ENCODE measurements around the gene WWOX. TPM values are rescaled to one million over a fixed set of nuclear protein-coding genes. Genes with fewer than 3 reads are reported as not detected.

WWOX gene
- total and polyA plus RNA-seq, 2 of the 8 experiments (the other 6 are each of a cell fraction or from before 2014, with no cell fraction given) = 5.4 to 16.7 TPM

- TF ChIP-seq BCL11A (IDR thresholded peaks at IDR 0.05; ENCODE audit: low read depth in 2 of 2, low read length in 2 of 2) (no peak), GABPA (IDR thresholded peaks at IDR 0.05; ENCODE audit: borderline replicate concordance, insufficient read depth, low read length) (no peak)
Measured at GRCh38 chr16:79191933-79192332, 1092.5 kb downstream of the WWOX start (continued).

Measured in H1 (cell line).